GOT3 (cell line): ENCODE measurements around the gene OPRL1.

Experiments
- DNase-seq: peaks from one replicate; lab custom pipeline; 2025; ENCODE audit warnings: mixed read lengths; lab: John Stamatoyannopoulos, UW

The OPRL1 gene

DNA sequence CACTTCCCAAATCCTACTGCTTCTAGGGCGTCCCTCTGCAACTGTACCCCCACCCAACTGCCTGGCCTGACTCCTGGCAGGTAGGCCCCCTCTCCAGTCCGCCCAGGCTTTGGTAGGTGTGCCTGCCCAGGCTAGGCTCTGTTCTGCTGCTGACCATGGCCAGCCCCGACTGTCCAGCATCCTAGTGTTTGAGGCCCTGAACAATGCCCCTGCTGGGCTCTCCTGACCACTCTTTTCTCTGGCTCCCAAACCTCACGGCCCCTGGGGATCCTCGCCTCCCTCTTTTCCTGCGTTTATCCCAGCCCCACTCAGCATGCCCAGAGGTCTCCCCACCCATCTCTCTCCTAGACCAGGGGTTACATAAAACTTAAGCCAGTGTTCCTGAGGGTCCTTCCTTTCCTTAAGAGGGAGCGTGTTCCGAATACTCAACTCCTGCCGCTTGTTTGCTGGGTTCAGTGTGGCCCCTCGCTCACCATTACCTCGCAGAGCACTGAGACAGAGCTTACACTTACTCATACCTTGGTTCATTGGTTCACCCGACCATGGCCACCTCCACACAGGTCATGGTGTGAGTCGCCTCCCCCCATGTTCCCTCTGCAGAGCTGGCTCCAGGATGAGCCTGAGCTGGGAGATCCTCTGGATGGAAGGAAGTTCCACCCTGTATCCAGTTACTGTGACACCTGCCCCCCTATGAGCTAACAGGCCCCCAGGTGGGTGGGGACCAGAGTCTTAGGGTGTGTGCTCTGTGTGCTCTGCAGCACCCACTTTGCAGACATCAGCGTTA is 63.3 kb downstream of the OPRL1 start:
- DNase-seq, result no peak

DNA sequence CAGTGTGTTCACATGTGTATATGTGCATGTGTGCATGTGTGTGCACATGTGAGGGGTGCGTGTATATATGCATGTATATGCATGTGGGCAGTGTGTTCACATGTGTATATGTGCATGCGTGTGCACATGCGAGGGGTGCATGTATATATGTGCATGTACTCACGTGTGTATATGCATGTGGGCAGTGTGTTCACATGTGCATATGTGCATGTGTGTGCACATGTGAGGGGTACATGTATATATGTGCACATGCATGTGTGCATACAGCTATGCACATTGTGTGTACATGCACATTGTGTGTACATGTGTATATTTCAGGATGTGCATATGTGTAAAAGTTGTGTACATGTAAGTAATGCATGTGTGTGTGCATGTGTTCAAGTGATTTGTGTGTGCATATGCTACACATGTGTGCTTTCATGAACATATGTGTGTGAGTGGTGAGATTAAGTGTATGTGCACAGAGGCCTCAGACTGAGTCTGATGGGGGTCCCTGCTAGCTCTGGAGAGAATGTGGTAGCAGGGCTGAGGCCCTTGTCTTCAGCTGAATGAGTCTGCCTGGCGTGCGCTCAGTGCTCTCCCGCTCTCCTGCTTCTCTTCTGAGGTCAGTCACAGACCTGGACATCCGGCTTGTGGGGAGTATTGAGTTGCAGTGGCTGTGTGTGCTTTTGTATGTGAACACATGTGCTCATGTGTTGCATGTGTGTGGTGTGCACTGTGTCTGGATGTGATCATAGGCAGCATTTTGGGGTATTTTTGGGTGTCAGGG is 64.4 kb downstream of the OPRL1 start:
- DNase-seq, result no peak

GRCh38 chr20:64145458-64146300 is 65.8 kb downstream of the OPRL1 start:
- DNase-seq, result no peak

- no peak for DNase-seq
These were observed 66.5 kb downstream of the OPRL1 start for GRCh38 chr20:64146301-64146935.

DNA sequence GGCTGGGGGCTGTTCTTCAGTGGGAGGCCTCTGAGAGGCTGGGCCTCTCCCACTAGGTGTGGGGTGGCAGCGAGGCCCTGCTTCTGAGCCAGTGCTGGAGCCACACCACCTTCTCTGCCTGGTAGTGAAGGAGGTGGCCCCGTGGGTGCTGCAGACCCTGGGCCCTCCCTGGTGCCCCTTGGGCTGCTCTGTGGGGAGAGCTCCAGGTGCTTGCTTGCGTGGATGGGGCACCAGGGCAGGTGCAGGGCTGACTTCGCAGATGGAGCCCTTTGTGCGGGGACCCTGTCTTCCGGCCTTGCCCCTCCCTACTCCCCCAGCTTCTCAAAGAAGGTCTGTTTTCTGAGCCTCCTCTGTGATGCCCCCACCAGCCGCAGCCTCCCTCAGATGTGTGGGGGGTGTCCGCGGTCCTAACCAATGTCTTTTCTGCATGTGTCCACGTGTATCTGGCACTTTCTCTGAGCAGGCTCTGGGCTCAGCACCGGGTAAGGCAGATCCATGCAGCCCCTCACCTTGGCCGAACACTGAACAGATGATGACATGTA is 67.1 kb downstream of the OPRL1 start:
- no peak for DNase-seq

GRCh38 chr20:64148581-64148980 is 68.7 kb downstream of the OPRL1 start:
- DNase-seq, result no peak

DNA sequence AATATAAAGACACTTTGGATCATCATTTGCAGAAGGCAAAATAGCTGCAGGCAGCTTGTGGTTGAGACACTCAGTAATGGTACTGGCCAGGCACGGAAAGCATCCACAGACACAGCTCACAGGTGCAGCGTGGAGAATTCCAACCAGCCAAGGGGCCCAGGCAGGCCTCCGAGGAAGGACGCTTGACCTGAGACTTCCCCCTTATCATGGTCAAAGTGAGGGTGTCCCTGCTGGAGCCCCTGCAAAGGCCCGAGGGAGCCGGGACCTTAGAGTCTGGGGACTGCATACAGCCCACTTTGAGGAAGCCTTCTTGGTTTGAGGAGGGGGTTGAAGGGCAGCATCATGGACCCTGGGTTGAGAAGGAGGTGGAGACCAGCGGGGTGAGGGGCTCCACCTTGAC is 69.3 kb downstream of the OPRL1 start:
- no peak for DNase-seq

DNA sequence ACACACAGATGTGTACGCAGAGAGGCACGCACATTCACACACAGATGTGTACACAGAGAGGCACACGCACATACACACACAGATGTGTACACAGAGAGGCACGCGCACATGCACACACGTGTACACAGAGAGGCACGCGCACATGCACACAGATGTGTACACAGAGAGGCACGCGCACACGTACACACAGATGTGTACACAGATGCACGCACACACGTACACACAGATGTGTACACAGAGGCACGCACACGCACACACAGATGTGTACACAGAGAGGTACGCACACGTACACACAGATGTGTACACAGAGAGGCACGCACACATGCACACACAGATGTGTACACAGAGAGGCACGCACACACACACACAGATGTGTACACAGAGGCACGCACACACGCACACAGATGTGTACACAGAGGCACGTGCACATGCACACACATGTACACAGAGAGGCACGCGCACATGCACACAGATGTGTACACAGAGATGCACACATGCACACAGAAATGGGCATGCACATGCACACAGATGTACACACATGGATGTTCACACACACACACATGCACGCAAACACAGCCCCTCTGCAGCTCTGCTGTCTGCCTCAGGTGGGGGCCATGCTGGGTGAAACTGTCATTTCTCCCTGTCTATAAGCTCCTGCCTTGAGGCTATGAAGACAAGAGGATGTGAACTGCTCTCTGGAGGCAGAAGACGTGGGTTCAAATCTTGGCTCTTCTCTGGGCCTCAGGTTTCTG is 70.1 kb downstream of the OPRL1 start:
- no peak for DNase-seq
